ENCODE data around the gene CEMP1.
"Not testable (repeated sequence)": the region's sequence is repeated elsewhere in the genome, so short reads cannot be mapped to it uniquely, and the experiment has no call there.

Gene CEMP1

GRCh38 chr16:2531371-2531695 is at the start of gene CEMP1:
Gene CEMP1 (minus strand): TSS chr16:2531408. CDS start chr16:2531073, 335 bp downstream.
- no peak for DNase-seq

- not testable (repeated sequence) for DNase-seq
Observed at GRCh38 chr16:2580818-2581217, 49.6 kb upstream of the CEMP1 start.

GRCh38 chr16:2580143-2580542 is 48.9 kb upstream of the CEMP1 start:
- not testable (repeated sequence) for DNase-seq

GRCh38 chr16:2578905-2579304 is 47.7 kb upstream of the CEMP1 start:
- DNase-seq, result not testable (repeated sequence)

- DNase-seq, result not testable (repeated sequence)
Observed at GRCh38 chr16:2577044-2577443, 45.8 kb upstream of the CEMP1 start.

GRCh38 chr16:2575839-2576238 is 44.6 kb upstream of the CEMP1 start:
- not testable (repeated sequence) for DNase-seq

GRCh38 chr16:2572704-2573103 is 41.5 kb upstream of the CEMP1 start:
- DNase-seq, result not testable (repeated sequence)

- DNase-seq, result not testable (repeated sequence)
Observed at GRCh38 chr16:2568573-2568972, 37.4 kb upstream of the CEMP1 start.

- DNase-seq, result not testable (repeated sequence)
Observed at GRCh38 chr16:2567506-2567905, 36.3 kb upstream of the CEMP1 start.

GRCh38 chr16:2560798-2561133 is 29.6 kb upstream of the CEMP1 start:
- DNase-seq, result peak; percentile 52

GRCh38 chr16:2560131-2560797 is 29.1 kb upstream of the CEMP1 start:
- not testable (repeated sequence) for DNase-seq

- not testable (repeated sequence) for DNase-seq
Observed at GRCh38 chr16:2557150-2557549, 25.9 kb upstream of the CEMP1 start.

- not testable (repeated sequence) for DNase-seq
Observed at GRCh38 chr16:2554709-2555425, 23.7 kb upstream of the CEMP1 start.

GRCh38 chr16:2551420-2551889 is 20.2 kb upstream of the CEMP1 start:
- not testable (repeated sequence) for DNase-seq

GRCh38 chr16:2550283-2550878 is 19.2 kb upstream of the CEMP1 start:
- not testable (repeated sequence) for DNase-seq

GRCh38 chr16:2543771-2544170 is 12.6 kb upstream of the CEMP1 start:
- not testable (repeated sequence) for DNase-seq

- DNase-seq, result not testable (repeated sequence)
Observed at GRCh38 chr16:2541409-2541808, 10.2 kb upstream of the CEMP1 start.

GRCh38 chr16:2540912-2541311 is 9.7 kb upstream of the CEMP1 start:
- DNase-seq, result not testable (repeated sequence)

- not testable (repeated sequence) for DNase-seq
Observed at GRCh38 chr16:2539845-2540458, 8.7 kb upstream of the CEMP1 start.

- not testable (repeated sequence) for DNase-seq
Observed at GRCh38 chr16:2539192-2539844, 8.1 kb upstream of the CEMP1 start.

- peak; percentile 93 for DNase-seq
Observed at GRCh38 chr16:2537451-2538379, 6.5 kb upstream of the CEMP1 start, which contains the start of gene PDPK1. Gene PDPK1 (plus strand): TSS chr16:2538021. CDS start chr16:2538113, 92 bp downstream.

- no peak for DNase-seq
Observed at GRCh38 chr16:2535625-2536013, 4.4 kb upstream of the CEMP1 start.
